HG03575 (cell line): ENCODE measurements around the gene SORL1.
"Not testable (repeated sequence)": the region's sequence is repeated elsewhere in the genome, so short reads cannot be mapped to it uniquely, and the experiment has no call there.

ENCODE experiments used
- ATAC-seq: cut with Tn5 transposase; IDR thresholded peaks from one replicate; pipeline ENCODE4 v1.9.1; 2021; ENCODE audit not compliant: unreplicated experiment, insufficient number of reproducible peaks, low FRiP score; ENCODE audit errors: extremely low read depth

The SORL1 gene

GRCh38 chr11:121451986-121452608 is at the start of gene SORL1:
Gene SORL1 (plus strand): TSS chr11:121452314. CDS start chr11:121452332, 18 bp downstream.
- no peak for ATAC-seq

GRCh38 chr11:121405646-121406045 is 46.5 kb upstream of the SORL1 start:
- ATAC-seq, result no peak

GRCh38 chr11:121406291-121406690 is 45.8 kb upstream of the SORL1 start:
- ATAC-seq, result no peak

- no peak for ATAC-seq
These were observed 43.3 kb upstream of the SORL1 start for GRCh38 chr11:121408830-121409229.

GRCh38 chr11:121410041-121410440 is 42.1 kb upstream of the SORL1 start:
- ATAC-seq, result not testable (repeated sequence)

- ATAC-seq, result not testable (repeated sequence)
These were observed 40.8 kb upstream of the SORL1 start for GRCh38 chr11:121411330-121411729.

GRCh38 chr11:121412000-121412587 is 40.0 kb upstream of the SORL1 start:
- ATAC-seq, result no peak

GRCh38 chr11:121412711-121413415 is 39.3 kb upstream of the SORL1 start:
- no peak for ATAC-seq

- ATAC-seq, result no peak
These were observed 37.8 kb upstream of the SORL1 start for GRCh38 chr11:121414141-121414913.

- ATAC-seq, result no peak
These were observed 36.3 kb upstream of the SORL1 start for GRCh38 chr11:121415856-121416255.

GRCh38 chr11:121417055-121417551 is 35.0 kb upstream of the SORL1 start:
- ATAC-seq, result no peak

- no peak for ATAC-seq
These were observed 34.5 kb upstream of the SORL1 start for GRCh38 chr11:121417607-121418006.

- no peak for ATAC-seq
These were observed 33.4 kb upstream of the SORL1 start for GRCh38 chr11:121418625-121419114.

GRCh38 chr11:121419836-121420235 is 32.3 kb upstream of the SORL1 start:
- ATAC-seq, result no peak

- ATAC-seq, result no peak
These were observed 31.7 kb upstream of the SORL1 start for GRCh38 chr11:121420398-121420797.

GRCh38 chr11:121421149-121421901 is 30.8 kb upstream of the SORL1 start:
- ATAC-seq, result no peak

- ATAC-seq, result no peak
These were observed 29.4 kb upstream of the SORL1 start for GRCh38 chr11:121422675-121423074.

- ATAC-seq, result no peak
These were observed 26.3 kb upstream of the SORL1 start for GRCh38 chr11:121425828-121426227.
